Measurements from ENCODE around the gene ZNF688. TPM values are rescaled to one million over a fixed set of nuclear protein-coding genes. Genes with fewer than 3 reads are reported as not detected.

ZNF688 gene
- total and polyA plus RNA-seq, 2 of the 8 experiments (the other 6 are each of a cell fraction or from before 2014, with no cell fraction given): 2.7 to 3.5 TPM

DNA sequence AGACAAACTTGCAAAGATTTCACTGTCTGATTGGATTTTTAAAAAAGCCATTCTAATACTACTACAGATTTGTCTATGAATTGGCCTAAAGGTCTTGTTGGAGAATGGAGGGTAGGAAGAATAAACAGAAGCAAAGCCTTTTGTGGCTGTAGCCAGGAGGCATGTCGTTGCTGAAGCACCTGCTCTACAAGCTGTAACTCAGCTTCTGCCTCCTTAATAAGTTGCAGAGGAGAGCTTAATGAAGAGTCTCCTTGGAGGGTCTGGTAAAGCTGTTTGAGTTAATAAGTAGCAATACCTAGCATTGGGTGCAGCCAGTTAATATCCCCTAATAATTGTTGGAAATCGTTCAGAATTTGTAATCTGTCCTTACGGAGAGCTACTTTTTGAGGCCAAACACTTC lies 48.7 kb upstream of the ZNF688 start:
- no peaks in the 10 kb centered on the region; a peak in 2 of 7 replicates for H3K27me3 ChIP-seq (replicated peaks in 1 of 4; ENCODE audit: control insufficient read depth in 3 of 4, extremely low read depth in 1 of 4, insufficient read depth in 3 of 4, low read length in 3 of 4)
- no peak overlapping the region for H2BK15ac ChIP-seq (ENCODE audit: low read length)
- no peak overlapping the region for H3K18ac ChIP-seq (ENCODE audit: extremely low read depth, low read length)
- H4K91ac ChIP-seq (replicated peaks; ENCODE audit: insufficient read length, low read length): no peak overlapping the region
- no peak overlapping the region for H3K14ac ChIP-seq (ENCODE audit: insufficient read length)
- H2BK120ac ChIP-seq (replicated peaks; ENCODE audit: low read depth, low read length): no peak overlapping the region
- no peaks in the 10 kb centered on the region for H3K36me3 ChIP-seq (ENCODE audit: control insufficient read depth in 2 of 4, insufficient read depth in 4 of 4, low read length in 3 of 4)
- ChIA-PET POLR2A (ENCODE audit: partially characterized antibody) (interaction anchor here (1.1 to 5.0 kb wide), 4 partner anchors 11 to 190 kb away, joined by 3 to 26 read pairs (median 4); partner anchors contain the start of genes DCTPP1 and ZNF689), CTCF (ENCODE audit: partially characterized antibody) (interaction anchor here (0.6 to 3.1 kb wide), 8 partner anchors 9 to 194 kb away, joined by 3 to 22 read pairs (median 6); partner anchors contain the start of genes DCTPP1 and ZNF689)
- H3K4me3 ChIP-seq (ENCODE audit: extremely low read depth in 1 of 4, insufficient read depth in 2 of 4, low read depth in 3 of 4, low read length in 4 of 4): no peak overlapping the region
- no peaks in the 10 kb centered on the region for H3K23me2 ChIP-seq (ENCODE audit: low read depth, low read length)
- H4K20me1 ChIP-seq (replicated peaks in 1 of 2; ENCODE audit: control insufficient read depth in 1 of 2, insufficient read depth in 2 of 2, low read length in 2 of 2): no peaks in the 10 kb centered on the region
- 77% methylated on average over 3 of the region's 3 CpGs; no CpG with 5 or more reads in 1 of the 2 experiments for WGBS, 2 experiments (ENCODE audit: extremely low coverage in 1 of 2, insufficient coverage in 1 of 2, insufficient read length in 1 of 2, insufficient replicate concordance in 2 of 2, low coverage in 1 of 2, low lambda C conversion rate in 2 of 2, missing lambda C conversion rate in 1 of 2)
- FAIRE-seq: no peak
- no peak overlapping the region for H4K5ac ChIP-seq (ENCODE audit: insufficient read length, low read depth, low read length)
- 0 out of 7 replicates have a peak, but pooled peaks cover 0 to 1% (median 0%) of the 10 kb centered on the region in 4 experiments for H3K4me1 ChIP-seq (replicated peaks in 1 of 4; ENCODE audit: control insufficient read depth in 3 of 4, insufficient read depth in 4 of 4, low read length in 3 of 4)
- no peak overlapping the region for H2AK5ac ChIP-seq (ENCODE audit: low read depth, low read length)
- H3K23ac ChIP-seq (ENCODE audit: insufficient read length): no peak overlapping the region
- no peaks in the 10 kb centered on the region for H3K79me1 ChIP-seq (ENCODE audit: low read depth, low read length)
- no peak overlapping the region for H2BK5ac ChIP-seq (ENCODE audit: low read depth, low read length)
- H3K9ac ChIP-seq (replicated peaks in 1 of 4; ENCODE audit: extremely low read depth in 1 of 4, low read depth in 3 of 4, low read length in 3 of 4): no peak overlapping the region
- H2BK12ac ChIP-seq (ENCODE audit: low read depth, low read length): no peak overlapping the region
- no peak for DNase-seq (ENCODE audit: low read depth in 1 of 2, low spot score in 2 of 2)
- H3K4ac ChIP-seq (replicated peaks; ENCODE audit: insufficient read length, low read depth, low read length): no peak overlapping the region
- no peak overlapping the region for H3K4me2 ChIP-seq (ENCODE audit: insufficient read depth in 1 of 2, low read depth in 2 of 2, low read length in 2 of 2)
- no peak overlapping the region for H3K27ac ChIP-seq (ENCODE audit: low read depth, low read length)
- no peak overlapping the region for H2AFZ ChIP-seq (ENCODE audit: low read length)
- H3K56ac ChIP-seq (replicated peaks; ENCODE audit: insufficient read length, low read depth, low read length): no peak overlapping the region
- H2BK20ac ChIP-seq (ENCODE audit: low read length): no peak overlapping the region
- H3K9me3 ChIP-seq (ENCODE audit: insufficient read depth in 2 of 2, low read depth in 1 of 2, low read length in 1 of 2): no peaks in the 10 kb centered on the region
- H3K79me2 ChIP-seq (ENCODE audit: control insufficient read depth in 1 of 2, insufficient read depth in 2 of 2, low read length in 2 of 2): no peaks in the 10 kb centered on the region
- no peak overlapping the region for H4K8ac ChIP-seq (ENCODE audit: extremely low read depth, insufficient read depth, low read length)
- TF ChIP-seq CEBPB (IDR thresholded peaks at IDR 0.05; ENCODE audit: low read depth, low read length) (no peak), GABPA (IDR thresholded peaks at IDR 0.05; ENCODE audit: borderline replicate concordance, insufficient read depth, low read length) (no peak), MAFK (IDR thresholded peaks at IDR 0.05; ENCODE audit: low read depth, low read length) (no peak), ZNF274 (IDR thresholded peaks at IDR 0.05; ENCODE audit: borderline replicate concordance, extremely low read depth, low read length) (no peak), RBBP5 (IDR thresholded peaks at IDR 0.05; ENCODE audit: borderline replicate concordance, low read depth, low read length) (no peak), SIRT6 (IDR thresholded peaks at IDR 0.05; ENCODE audit: low read length) (no peak), SP2 (IDR thresholded peaks at IDR 0.05; ENCODE audit: low read length) (no peak), SP1 (IDR thresholded peaks at IDR 0.05; ENCODE audit: low read depth, low read length) (no peak), EZH2 (IDR thresholded peaks at IDR 0.05; ENCODE audit: low read depth, low read length, severe bottlenecking) (no peak), POLR2AphosphoS5 (IDR thresholded peaks at IDR 0.05; ENCODE audit: low read depth, low read length) (no peak), KDM1A (IDR thresholded peaks at IDR 0.05; ENCODE audit: borderline replicate concordance, low read length) (no peak)
- TF ChIP-seq, protein P1, sequence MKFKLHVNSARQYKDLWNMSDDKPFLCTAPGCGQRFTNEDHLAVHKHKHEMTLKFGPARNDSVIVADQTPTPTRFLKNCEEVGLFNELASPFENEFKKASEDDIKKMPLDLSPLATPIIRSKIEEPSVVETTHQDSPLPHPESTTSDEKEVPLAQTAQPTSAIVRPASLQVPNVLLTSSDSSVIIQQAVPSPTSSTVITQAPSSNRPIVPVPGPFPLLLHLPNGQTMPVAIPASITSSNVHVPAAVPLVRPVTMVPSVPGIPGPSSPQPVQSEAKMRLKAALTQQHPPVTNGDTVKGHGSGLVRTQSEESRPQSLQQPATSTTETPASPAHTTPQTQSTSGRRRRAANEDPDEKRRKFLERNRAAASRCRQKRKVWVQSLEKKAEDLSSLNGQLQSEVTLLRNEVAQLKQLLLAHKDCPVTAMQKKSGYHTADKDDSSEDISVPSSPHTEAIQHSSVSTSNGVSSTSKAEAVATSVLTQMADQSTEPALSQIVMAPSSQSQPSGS (IDR thresholded peaks at IDR 0.05; ENCODE audit: low read length): no peak

All from H1 (cell line).